T-cell (primary cell): ENCODE measurements around the gene KIAA0319L. TPM values are rescaled to one million over a fixed set of nuclear protein-coding genes. Genes with fewer than 3 reads are reported as not detected.

ENCODE experiments used
- ATAC-seq, 4 experiments: fragments of 200-7000 bp in 3 of 4; fragments of 150-1000 bp in 1 of 4; cut with Tn5 transposase; replicated peaks in 1 of 4; 1 replicate in 3 of 4; 2 replicates in 1 of 4; pipeline ENCODE4 v1.10.0; 2021; ENCODE audit warnings: moderate library complexity in 3 of 4, mild to moderate bottlenecking in 2 of 4, moderate number of reproducible peaks in 1 of 4
- CTCF ChIA-PET, 2 donors: fragments of 300-600 bp; sonication (Branson Sonifier 250); formaldehyde crosslinking; loops; one replicate each; lab custom pipeline; 2022; ENCODE audit warnings: antibody characterized with exemption in 2 of 2; lab: Charles Lee
- POLR2A ChIA-PET, 2 donors: fragments of 300-600 bp; sonication (Branson Sonifier 250); formaldehyde crosslinking; loops; one replicate each; lab custom pipeline; 2022; ENCODE audit warnings: antibody characterized with exemption in 2 of 2; lab: Charles Lee
- DNase-seq, 35 experiments: peaks; one replicate each; pipeline versions ENCODE4 v3.0.0 to v3.0.0-alpha.2; 2013 to 2023
- H3K27ac ChIP-seq: one replicate; pipeline ENCODE4 v1.5.1; 2013; ENCODE audit warnings: low read length
- H3K27me3 ChIP-seq, 2 experiments: replicated peaks in 1 of 2; 1 replicate in 1 of 2; 2 replicates in 1 of 2; pipeline versions ENCODE4 v1.6.1 to v1.7.0; 2013; ENCODE audit warnings: low read length in 1 of 2, mixed read lengths in 1 of 2; ENCODE audit not compliant: control insufficient read depth in 2 of 2, insufficient read depth in 2 of 2; ENCODE audit errors: extremely low read depth in 1 of 2
- H3K36me3 ChIP-seq, 2 donors: 1 replicate in 1 of 2; 2 replicates in 1 of 2; pipeline versions ENCODE4 v1.6.1 to v1.7.0; 2013; ENCODE audit warnings: low read length in 1 of 2; ENCODE audit not compliant: control insufficient read depth in 2 of 2, insufficient read depth in 1 of 2; ENCODE audit errors: extremely low read depth in 1 of 2
- H3K4me1 ChIP-seq, 2 experiments: 1 replicate in 1 of 2; 2 replicates in 1 of 2; pipeline versions ENCODE4 v1.6.1 to v1.7.0; 2013; ENCODE audit warnings: low read length in 2 of 2, mixed read lengths in 1 of 2; ENCODE audit not compliant: insufficient read depth in 2 of 2, control insufficient read depth in 1 of 2; ENCODE audit errors: extremely low read depth in 1 of 2
- H3K4me3 ChIP-seq, 2 donors: 1 replicate in 1 of 2; 2 replicates in 1 of 2; pipeline versions ENCODE4 v1.5.1 to v1.7.0; 2013; ENCODE audit warnings: mild to moderate bottlenecking in 2 of 2, low read length in 1 of 2, moderate library complexity in 1 of 2; ENCODE audit not compliant: control insufficient read depth in 1 of 2; ENCODE audit errors: extremely low read depth in 1 of 2
- H3K9me3 ChIP-seq: 2 replicates; pipeline ENCODE4 v1.7.0; 2013
- H3K27ac Mint-ChIP-seq, 2 donors: one replicate each; pipeline ENCODE4 v1.8.0; 2020 to 2021; ENCODE audit warnings: mild to moderate bottlenecking in 2 of 2, mixed read lengths in 2 of 2
- H3K27me3 Mint-ChIP-seq, 2 donors: one replicate each; pipeline ENCODE4 v1.8.0; 2021 to 2022; ENCODE audit warnings: mixed read lengths in 2 of 2
- H3K36me3 Mint-ChIP-seq: one replicate; pipeline ENCODE4 v1.8.0; 2021; ENCODE audit warnings: mixed read lengths
- H3K4me1 Mint-ChIP-seq, 3 donors: one replicate each; pipeline ENCODE4 v1.8.0; 2020 to 2022; ENCODE audit warnings: mixed read lengths in 3 of 3, mild to moderate bottlenecking in 1 of 3
- H3K4me3 Mint-ChIP-seq, 3 donors: one replicate each; pipeline ENCODE4 v1.8.0; 2020 to 2022; ENCODE audit warnings: mild to moderate bottlenecking in 3 of 3, mixed read lengths in 3 of 3, moderate library complexity in 3 of 3
- H3K9me3 Mint-ChIP-seq, 3 donors: one replicate each; pipeline ENCODE4 v1.8.0; 2020 to 2022; ENCODE audit warnings: mixed read lengths in 3 of 3
- WGBS: methylation state at CpG from one replicate; pipeline ENCODE4 v1.1.5; 2013; ENCODE audit warnings: missing lambda C conversion rate; ENCODE audit not compliant: insufficient coverage; 5-methylcytosine and 5-hydroxymethylcytosine counted together
- total RNA-seq, 35 experiments: library from RNA in 6 of 35; stranded (reverse) in 6 of 35; fragments of 120-200 nt in 1 of 35; gene quantifications; one replicate each; pipeline versions ENCODE4 v1.2.1 to v1.2.4 and lab custom pipeline; 2013 to 2026

KIAA0319L gene
- total RNA-seq = 10 to 100 TPM; 60.8 to 73.7 (median 63.7) TPM
- 65.9 TPM for total RNA-seq (2013)
- total RNA-seq (lab: John Stamatoyannopoulos, UW) = 22.5 to 139 (median 103) reads per million in 29 experiments

DNA sequence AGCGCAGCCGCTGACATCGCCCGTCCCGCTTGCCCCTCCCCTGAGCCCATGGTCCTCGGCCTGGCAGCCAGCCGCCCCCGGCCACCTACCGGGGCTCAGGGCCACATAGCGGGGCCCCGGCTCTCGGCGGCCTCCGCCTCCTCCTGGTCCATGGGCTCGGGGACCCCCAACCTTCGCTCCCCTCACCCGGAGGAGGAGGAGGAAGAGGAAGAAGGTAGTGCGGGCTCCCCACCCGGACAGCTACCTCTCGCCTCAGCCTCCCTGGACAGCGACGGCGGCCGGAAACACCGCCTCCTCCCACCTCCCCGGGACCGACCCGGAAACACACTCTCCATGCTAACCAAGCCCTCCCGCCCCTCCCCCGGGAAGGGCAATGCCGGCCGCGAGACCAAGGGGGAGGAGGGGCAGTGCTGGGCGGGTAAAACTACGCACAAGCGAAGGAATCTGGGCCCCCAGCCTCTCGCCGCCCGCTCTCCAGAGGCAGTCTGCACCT lies at the start of gene KIAA0319L:
TSS of gene KIAA0319L (minus strand) at position 286 of the 493 bp plus-strand sequence. CDS start 2,912 bp downstream, outside the sequence.
- 0% methylated on average over 9 of the region's 39 CpGs for WGBS
- ChIA-PET POLR2A (interaction anchor here in 1 of 2 donors (0.9 kb wide), 1 partner anchor 20 kb away, joined by 3 read pairs; no protein-coding TSS in a partner anchor), CTCF (interaction anchor here in 1 of 2 donors (0.9 to 1.4 kb wide), 3 partner anchors 8 to 106 kb away, joined by 3 to 7 read pairs (median 4); no protein-coding TSS in a partner anchor)
- H3K27me3 ChIP-seq = no peaks in the 10 kb centered on the region
- no peaks in the 10 kb centered on the region for H3K9me3 ChIP-seq
- H3K27me3 Mint-ChIP-seq = no peaks in the 10 kb centered on the region
- DNase-seq (peak in 1 of 35 experiments; percentile 19), ATAC-seq (peak; percentile 73 to 78 (median 76))
- H3K4me1 ChIP-seq = peaks cover 16 to 29% of the 10 kb centered on the region in 2 experiments
- H3K9me3 Mint-ChIP-seq = no peaks in the 10 kb centered on the region
- peaks cover 0 to 22% of the 10 kb centered on the region in 2 donors for H3K36me3 ChIP-seq
- H3K4me3 Mint-ChIP-seq = peak within 1 kb of the TSS; percentile 93 to 100 (median 95)
- H3K4me3 ChIP-seq = peak within 1 kb of the TSS; percentile 85 to 99
- H3K27ac Mint-ChIP-seq = peak within 1 kb of the TSS; percentile 92 to 95
- H3K4me1 Mint-ChIP-seq = peaks cover 68 to 69% (median 69%) of the 10 kb centered on the region in 3 donors
- H3K36me3 Mint-ChIP-seq = peaks cover 14% of the 10 kb centered on the region
- peak within 1 kb of the TSS; percentile 53 for H3K27ac ChIP-seq

- Histone ChIP-seq H3K4me1 (no peaks in the 10 kb centered on the region), H3K27me3 (no peaks in the 10 kb centered on the region), H3K36me3 (peaks cover 12 to 69% of the 10 kb centered on the region in 2 donors), H3K4me3 (no peak overlapping the region), H3K27ac (no peak overlapping the region), H3K9me3 (no peaks in the 10 kb centered on the region)
- H3K9me3 Mint-ChIP-seq = no peaks in the 10 kb centered on the region
- no peak for ATAC-seq
- ChIA-PET CTCF (no interaction called here), POLR2A (no interaction called here)
- H3K36me3 Mint-ChIP-seq = peaks cover 47% of the 10 kb centered on the region
- peak overlapping the region in 1 of 2 donors; percentile 16 for H3K27ac Mint-ChIP-seq
- no peaks in the 10 kb centered on the region for H3K27me3 Mint-ChIP-seq
- WGBS = 86% methylated on average over 1 of the region's 4 CpGs
- no peak overlapping the region for H3K4me3 Mint-ChIP-seq
- DNase-seq = no peak
- peaks cover 7 to 12% (median 8%) of the 10 kb centered on the region in 3 donors for H3K4me1 Mint-ChIP-seq
Observed at GRCh38 chr1:35605867-35606182, 48.6 kb upstream of the KIAA0319L start.

DNA sequence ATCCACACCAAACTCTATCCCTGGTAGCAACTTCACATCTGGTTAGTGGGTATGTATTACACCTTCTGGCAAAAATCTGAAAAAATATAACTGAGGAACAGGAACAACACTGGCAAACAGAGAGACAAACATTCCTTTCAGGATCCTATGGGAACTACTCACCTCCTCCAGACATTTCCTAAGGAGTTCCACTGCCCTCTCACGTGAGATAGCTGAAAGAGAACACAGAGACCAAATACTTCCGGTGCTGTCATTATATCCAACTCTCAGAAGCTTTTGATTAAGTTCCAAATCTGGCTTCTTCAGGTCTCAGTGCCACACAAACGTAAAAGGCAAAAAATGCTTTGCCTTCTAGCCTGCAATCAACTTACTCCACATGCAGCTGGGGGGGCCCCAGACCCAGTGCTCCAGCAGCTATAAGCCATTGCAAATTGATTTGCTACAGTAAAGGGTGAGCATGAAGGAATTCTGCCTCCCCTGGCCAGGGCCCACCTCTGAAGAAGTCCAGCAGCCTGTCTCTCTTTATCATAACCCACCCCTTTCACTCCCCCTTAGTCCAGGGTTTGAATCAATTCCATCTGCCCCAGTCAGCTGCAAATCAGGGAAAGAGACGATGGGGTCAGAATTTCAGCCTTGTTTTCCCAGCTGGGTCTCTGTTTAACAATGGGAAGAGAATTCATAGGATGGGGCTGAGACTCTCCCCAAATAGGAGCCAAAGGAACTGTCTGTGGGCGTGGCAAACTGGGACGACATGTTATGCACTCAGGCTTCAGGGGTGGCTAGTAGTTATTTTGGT lies 48.1 kb upstream of the KIAA0319L start:
- POLR2A ChIA-PET = interaction anchor here (0.7 to 1.2 kb wide), 2 partner anchors 23 to 395 kb away, joined by 3 read pairs; no protein-coding TSS in a partner anchor
- DNase-seq = no peak
- no peaks in the 10 kb centered on the region for H3K27me3 ChIP-seq
- no peak overlapping the region for H3K27ac ChIP-seq
- H3K4me1 ChIP-seq = no peaks in the 10 kb centered on the region
- peaks cover 12 to 68% of the 10 kb centered on the region in 2 donors for H3K36me3 ChIP-seq
- Mint-ChIP-seq H3K4me1 (peaks cover 7 to 12% (median 8%) of the 10 kb centered on the region in 3 donors), H3K4me3 (no peak overlapping the region), H3K36me3 (peaks cover 51% of the 10 kb centered on the region), H3K27me3 (no peaks in the 10 kb centered on the region), H3K27ac (no peak overlapping the region), H3K9me3 (no peaks in the 10 kb centered on the region)
- CTCF ChIA-PET = interaction anchor here in 1 of 2 donors (0.6 kb wide), 1 partner anchor 106 kb away, joined by 4 read pairs; no protein-coding TSS in a partner anchor
- no peaks in the 10 kb centered on the region for H3K9me3 ChIP-seq
- WGBS = 100% methylated on average over 4 of the region's 6 CpGs
- no peak for ATAC-seq
- no peak overlapping the region for H3K4me3 ChIP-seq

- DNase-seq (no peak), ATAC-seq (no peak)
- Mint-ChIP-seq H3K36me3 (peaks cover 53% of the 10 kb centered on the region), H3K4me3 (no peak overlapping the region), H3K27me3 (no peaks in the 10 kb centered on the region), H3K27ac (no peak overlapping the region), H3K4me1 (peaks cover 7 to 12% (median 8%) of the 10 kb centered on the region in 3 donors), H3K9me3 (no peaks in the 10 kb centered on the region)
- no peaks in the 10 kb centered on the region for H3K4me1 ChIP-seq
- peaks cover 6 to 60% of the 10 kb centered on the region in 2 donors for H3K36me3 ChIP-seq
- no peak overlapping the region for H3K27ac ChIP-seq
- no peak overlapping the region for H3K4me3 ChIP-seq
- no peaks in the 10 kb centered on the region for H3K9me3 ChIP-seq
- H3K27me3 ChIP-seq = no peaks in the 10 kb centered on the region
- ChIA-PET CTCF (no interaction called here), POLR2A (no interaction called here)
- no CpG with 5 or more reads among the region's 4 CpGs for WGBS
Observed at GRCh38 chr1:35603941-35604340, 46.7 kb upstream of the KIAA0319L start.

GRCh38 chr1:35603468-35603867 lies 46.3 kb upstream of the KIAA0319L start:
- Histone ChIP-seq H3K4me1 (no peaks in the 10 kb centered on the region), H3K36me3 (peaks cover 5 to 56% of the 10 kb centered on the region in 2 donors), H3K27ac (no peak overlapping the region), H3K4me3 (no peak overlapping the region), H3K9me3 (no peaks in the 10 kb centered on the region), H3K27me3 (no peaks in the 10 kb centered on the region)
- WGBS = 83% methylated on average over 1 of the region's 3 CpGs
- CTCF ChIA-PET = no interaction called here
- no peak for DNase-seq
- no peak for ATAC-seq
- H3K4me1 Mint-ChIP-seq = peaks cover 7 to 12% (median 8%) of the 10 kb centered on the region in 3 donors
- POLR2A ChIA-PET = no interaction called here
- H3K27me3 Mint-ChIP-seq = no peaks in the 10 kb centered on the region
- no peak overlapping the region for H3K27ac Mint-ChIP-seq
- H3K9me3 Mint-ChIP-seq = no peaks in the 10 kb centered on the region
- H3K4me3 Mint-ChIP-seq = no peak overlapping the region
- H3K36me3 Mint-ChIP-seq = peaks cover 50% of the 10 kb centered on the region

DNA sequence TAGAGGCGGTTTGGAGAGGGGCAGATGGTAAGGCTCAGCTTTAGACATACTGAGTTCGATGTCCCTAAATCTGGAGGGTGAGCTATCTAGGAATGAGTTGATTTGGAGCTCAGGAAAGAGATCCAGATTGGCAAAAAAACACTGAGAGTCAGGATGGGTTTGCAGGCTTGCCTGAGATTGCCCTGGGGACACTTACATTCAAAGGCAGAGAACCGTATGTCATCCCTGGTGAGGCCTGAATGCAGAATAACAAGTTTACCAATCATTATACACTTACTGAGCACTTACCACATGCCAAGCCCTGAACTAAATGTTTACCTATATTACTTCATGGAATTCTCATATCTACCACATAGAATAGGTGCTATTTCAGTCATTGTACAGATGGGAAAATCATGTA lies 43.4 kb upstream of the KIAA0319L start:
- Mint-ChIP-seq H3K27ac (no peak overlapping the region), H3K4me1 (no peaks in the 10 kb centered on the region), H3K9me3 (no peaks in the 10 kb centered on the region), H3K4me3 (no peak overlapping the region), H3K27me3 (no peaks in the 10 kb centered on the region), H3K36me3 (peaks cover 32% of the 10 kb centered on the region)
- Histone ChIP-seq H3K4me1 (no peaks in the 10 kb centered on the region), H3K27me3 (no peaks in the 10 kb centered on the region), H3K9me3 (no peaks in the 10 kb centered on the region), H3K27ac (no peak overlapping the region), H3K4me3 (no peak overlapping the region), H3K36me3 (peaks cover 9 to 40% of the 10 kb centered on the region in 2 donors)
- POLR2A ChIA-PET = no interaction called here
- no peak for ATAC-seq
- 100% methylated on average over 2 of the region's 3 CpGs for WGBS
- CTCF ChIA-PET = no interaction called here
- DNase-seq = no peak
